ENCODE data around the gene NPIPA5.
"Not testable (repeated sequence)": the region's sequence is repeated elsewhere in the genome, so short reads cannot be mapped to it uniquely, and the experiment has no call there.

- not testable (repeated sequence) for TF ChIP-seq CTCF, POLR2A, EP300 (IDR thresholded peaks at IDR 0.05)
- peak in 1 of 4 donors; percentile 43 for TF ChIP-seq POLR2AphosphoS5 (IDR thresholded peaks at IDR 0.05)
These were observed 17.8 kb upstream of the NPIPA5 start, which contains the start of gene MPV17L for GRCh38 chr16:15395631-15396508.

Measured in sigmoid colon (tissue), 4 donors.